Measurements from ENCODE around the gene RNASEH1.

Gene RNASEH1, protein sequence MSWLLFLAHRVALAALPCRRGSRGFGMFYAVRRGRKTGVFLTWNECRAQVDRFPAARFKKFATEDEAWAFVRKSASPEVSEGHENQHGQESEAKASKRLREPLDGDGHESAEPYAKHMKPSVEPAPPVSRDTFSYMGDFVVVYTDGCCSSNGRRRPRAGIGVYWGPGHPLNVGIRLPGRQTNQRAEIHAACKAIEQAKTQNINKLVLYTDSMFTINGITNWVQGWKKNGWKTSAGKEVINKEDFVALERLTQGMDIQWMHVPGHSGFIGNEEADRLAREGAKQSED

DNA sequence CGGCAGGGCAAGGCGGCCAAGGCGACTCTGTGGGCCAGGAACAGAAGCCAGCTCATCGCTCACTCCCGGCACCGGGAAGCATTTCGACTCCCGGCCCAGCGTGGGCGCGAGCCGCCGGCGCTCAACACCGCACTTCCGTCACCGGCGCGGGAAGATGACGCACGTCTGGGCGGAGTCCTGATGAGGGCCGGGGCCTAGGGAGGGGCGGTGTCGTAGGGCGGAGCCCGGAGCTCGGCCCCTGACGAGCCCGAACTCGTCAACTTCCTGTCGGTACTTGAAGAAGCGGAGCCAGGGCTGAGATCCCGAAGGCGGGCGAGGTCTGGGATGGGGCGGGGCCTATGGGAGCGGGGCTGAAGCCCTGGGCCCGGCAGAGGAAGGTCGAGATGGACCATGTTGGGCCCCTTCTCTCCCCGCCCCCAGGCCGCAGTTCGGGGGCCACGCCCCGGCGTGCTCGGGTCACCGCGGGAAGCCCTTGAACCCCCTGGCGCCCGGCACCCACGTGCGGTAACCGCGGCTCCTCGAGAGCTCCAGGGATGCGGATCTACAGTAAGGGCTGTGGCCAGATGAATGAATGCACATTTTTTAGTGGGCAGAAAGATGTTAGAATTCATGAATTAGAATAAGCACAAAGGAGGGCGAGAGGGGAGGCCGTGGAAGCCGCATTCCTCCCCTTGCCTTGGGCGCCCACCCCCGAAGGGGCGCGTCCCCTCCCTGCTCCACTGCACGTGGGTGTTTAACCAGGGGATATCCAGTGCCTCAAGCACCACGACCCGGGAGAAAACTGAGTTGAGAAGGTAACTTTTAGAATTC is at the start of gene RNASEH1:
Gene RNASEH1 (minus strand): TSS at position 129 of the 810 bp plus-strand sequence. CDS start 73 bp downstream, at position 56.
- DNase-seq (ENCODE audit: low spot score): peak; percentile 100

DNA sequence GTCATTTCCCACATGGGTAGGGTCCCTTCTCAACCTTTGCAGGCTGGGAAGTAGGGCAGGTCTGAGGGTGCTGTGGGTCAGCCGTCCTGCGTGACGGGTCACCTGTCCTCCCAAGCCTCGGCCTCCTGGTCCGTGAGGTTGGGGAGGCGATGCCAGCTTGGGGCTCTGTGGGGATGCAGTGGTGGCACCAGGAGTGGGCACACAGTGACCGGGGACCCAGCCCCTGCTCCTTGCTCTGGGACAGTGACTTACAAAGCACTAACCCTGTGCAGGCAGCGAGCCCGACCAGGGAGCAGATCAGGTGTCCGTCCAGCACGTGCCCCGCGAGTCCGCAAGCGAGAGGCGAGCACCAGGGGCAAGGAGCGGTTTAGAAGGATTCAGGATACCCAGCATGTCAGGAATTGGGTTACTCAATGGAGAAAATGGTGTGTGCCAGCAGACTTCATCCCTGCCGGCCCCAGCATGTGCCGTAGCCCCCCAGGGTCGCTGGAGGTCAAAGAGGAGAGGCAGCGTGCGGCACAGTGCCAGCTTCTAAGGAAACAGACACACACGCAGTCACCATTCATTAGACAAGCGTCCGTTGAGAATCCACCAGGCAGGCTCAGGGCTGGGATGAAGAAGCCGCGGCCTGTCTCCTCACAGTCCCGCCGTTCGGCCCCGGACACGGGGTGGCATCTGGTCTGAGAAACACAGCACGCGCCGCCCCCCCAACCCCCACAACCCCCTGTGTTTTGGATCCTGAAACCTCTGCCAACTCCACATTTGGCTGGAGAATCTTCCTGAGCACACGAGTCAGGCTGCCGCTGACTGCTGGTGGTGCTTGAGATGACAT is 48.5 kb upstream of the RNASEH1 start:
- no peak for DNase-seq (ENCODE audit: low spot score)

GRCh38 chr2:3606028-3606369 is 47.9 kb upstream of the RNASEH1 start:
- no peak for DNase-seq (ENCODE audit: low spot score)

GRCh38 chr2:3604991-3605961 is 47.1 kb upstream of the RNASEH1 start:
- DNase-seq (ENCODE audit: low spot score): peak; percentile 67

DNA sequence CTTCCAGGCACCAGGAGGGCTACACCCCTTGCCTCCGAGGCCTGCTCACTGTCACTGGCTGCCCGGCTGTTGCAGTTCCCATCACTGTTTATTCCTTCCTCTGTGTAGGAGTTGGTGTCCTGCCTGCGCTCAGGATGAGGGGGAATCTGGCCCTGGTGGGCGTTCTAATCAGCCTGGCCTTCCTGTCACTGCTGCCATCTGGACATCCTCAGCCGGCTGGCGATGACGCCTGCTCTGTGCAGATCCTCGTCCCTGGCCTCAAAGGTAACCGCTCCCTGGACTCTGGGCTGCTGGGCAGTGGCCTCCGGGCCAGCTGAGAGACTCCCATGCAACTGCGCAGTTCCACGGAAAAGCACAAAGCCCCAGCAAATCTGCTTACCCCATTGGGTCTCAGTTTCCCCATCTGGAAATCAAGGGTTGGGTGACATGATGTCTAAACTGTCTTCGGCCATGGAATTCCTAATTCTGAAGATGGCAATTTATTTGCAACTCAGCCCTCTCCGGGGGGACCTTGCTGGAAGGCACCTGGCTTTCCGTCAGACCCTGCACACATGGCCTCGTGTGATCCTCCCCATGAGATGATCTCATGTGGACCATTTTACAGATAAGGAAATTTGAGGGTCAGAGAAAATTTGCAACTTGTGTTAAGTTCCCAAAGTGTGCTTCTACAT is 46.2 kb upstream of the RNASEH1 start:
- no peak for DNase-seq (ENCODE audit: low spot score)

DNA sequence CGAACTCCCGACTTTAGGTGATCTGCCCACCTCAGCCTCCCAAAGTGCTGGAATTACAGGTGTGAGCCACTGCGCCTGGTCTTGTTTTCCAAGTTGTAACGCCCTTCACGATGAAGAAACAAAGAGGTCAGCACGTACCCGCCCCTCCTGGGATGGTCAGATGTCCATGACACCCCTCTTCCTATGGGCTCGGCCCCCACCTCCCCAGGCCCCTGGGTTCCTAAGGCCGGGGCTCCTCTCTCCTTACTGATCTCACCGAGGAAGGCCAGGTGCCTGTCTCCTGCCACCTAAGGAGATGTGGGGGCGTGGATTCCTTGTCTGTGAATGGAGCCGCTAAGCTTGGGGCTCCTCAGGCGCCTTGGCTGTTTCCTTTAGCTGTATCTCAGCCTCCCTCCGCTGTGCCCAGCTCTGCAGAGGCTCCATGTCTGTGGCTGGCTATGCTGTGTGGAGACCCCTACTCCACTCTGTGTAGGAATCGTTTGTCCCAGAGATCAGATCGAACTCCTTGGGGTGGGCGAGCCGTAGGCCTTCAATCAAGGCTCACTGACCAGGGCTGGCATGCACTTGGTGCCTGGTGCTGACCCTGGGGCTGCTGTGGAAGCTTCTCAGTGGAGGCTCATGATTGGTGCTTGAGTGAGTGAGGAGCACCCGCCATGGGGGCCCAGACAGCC is 45.5 kb upstream of the RNASEH1 start:
- DNase-seq (ENCODE audit: low spot score): no peak

DNA sequence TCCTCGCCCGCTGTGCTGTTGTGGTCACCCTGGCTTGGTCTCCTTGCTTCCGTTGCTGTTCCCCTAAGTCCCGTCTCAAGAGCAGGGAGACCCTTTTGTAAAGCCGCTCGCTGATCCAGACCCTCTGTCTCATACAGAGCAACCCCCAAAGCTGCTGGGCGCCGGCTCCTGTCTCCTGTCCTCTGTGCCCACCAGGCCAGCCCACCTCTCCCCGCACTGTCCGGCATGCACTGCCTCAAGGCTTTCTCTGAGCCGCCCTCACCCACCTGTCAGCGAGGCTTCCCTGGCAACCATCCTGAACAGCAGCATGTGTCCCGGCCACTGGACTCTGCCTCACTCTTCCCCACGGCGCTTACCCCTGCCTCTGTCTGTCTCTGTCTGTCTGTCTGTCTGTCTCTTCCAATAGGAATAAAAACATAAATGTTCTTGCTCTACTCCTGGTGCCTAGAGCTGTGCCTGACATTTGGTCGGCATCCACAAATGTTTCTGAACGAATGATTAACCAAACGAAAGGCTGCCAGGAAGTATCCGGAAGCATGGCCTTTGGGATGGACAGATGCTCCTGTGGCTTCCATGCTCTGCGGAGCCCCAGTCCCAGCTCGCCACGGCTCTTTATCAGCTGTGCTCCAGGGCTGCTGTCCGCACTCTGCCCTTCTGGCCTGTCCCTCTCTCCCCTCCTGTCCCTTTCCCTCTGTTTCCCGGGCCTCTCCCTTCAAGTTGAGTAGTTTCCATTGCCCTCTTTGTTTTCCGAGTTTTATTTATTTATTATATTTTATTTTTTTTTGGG is 44.6 kb upstream of the RNASEH1 start:
- DNase-seq (ENCODE audit: low spot score): no peak

GRCh38 chr2:3601561-3602271 is 43.6 kb upstream of the RNASEH1 start:
- no peak for DNase-seq (ENCODE audit: low spot score)

- DNase-seq (ENCODE audit: low spot score): no peak
Measured at GRCh38 chr2:3600256-3600855, 42.2 kb upstream of the RNASEH1 start.

- no peak for DNase-seq (ENCODE audit: low spot score)
Measured at GRCh38 chr2:3598912-3599854, 41.0 kb upstream of the RNASEH1 start.

- peak; percentile 19 for DNase-seq (ENCODE audit: low spot score)
Measured at GRCh38 chr2:3598197-3598910, 40.2 kb upstream of the RNASEH1 start.

GRCh38 chr2:3597567-3597966 is 39.4 kb upstream of the RNASEH1 start:
- DNase-seq (ENCODE audit: low spot score): no peak

- DNase-seq (ENCODE audit: low spot score): no peak
Measured at GRCh38 chr2:3596901-3597417, 38.8 kb upstream of the RNASEH1 start.

DNA sequence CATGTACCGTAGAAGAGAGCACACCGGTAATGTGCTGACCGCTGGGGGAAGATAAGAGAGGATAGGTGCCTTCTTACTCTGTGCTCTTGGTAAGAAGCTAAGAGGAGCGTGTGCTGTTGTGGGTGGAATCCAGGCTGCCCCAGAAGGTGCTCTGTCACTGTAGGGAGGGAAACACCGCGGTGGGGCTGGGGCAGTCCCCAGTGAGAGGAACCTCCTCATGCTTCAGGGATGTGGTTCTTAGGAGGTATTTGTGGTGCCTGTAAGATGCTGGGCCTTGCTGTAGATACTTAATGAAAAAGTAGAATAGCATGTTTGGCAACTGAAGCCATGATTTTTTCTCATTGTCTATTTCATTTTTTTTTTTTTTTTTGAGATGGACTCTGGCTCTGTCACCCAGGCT is 37.9 kb upstream of the RNASEH1 start:
- DNase-seq (ENCODE audit: low spot score): no peak

- DNase-seq (ENCODE audit: low spot score): no peak
Measured at GRCh38 chr2:3595404-3595803, 37.3 kb upstream of the RNASEH1 start.

Data from iPS-NIHi11 (cell line).